Measurements from ENCODE around the gene ERLEC1. TPM values are rescaled to one million over a fixed set of nuclear protein-coding genes. Genes with fewer than 3 reads are reported as not detected.

ERLEC1 gene
- total RNA-seq, 2 donors from 2014 or later = 70.3 to 73.2 TPM

Small RNAs within 50 kb of the gene (microRNA-seq; reads per million reads assigned to microRNA genes)
- gene MIR3682 = 0.34 reads per million

Small RNAs within 50 kb of the gene (small RNA-seq; reads per million reads assigned to genes)
- gene MIR3682 = 0 reads per million in 2 donors

Other genes starting within 250 kb of the ERLEC1 start
- gene CHAC2, start 19.2 kb upstream of the ERLEC1 start, total RNA-seq = 1 to 10 TPM; 1.4 to 3.0 TPM
- gene ASB3, start 91 bp upstream of the ERLEC1 start, total RNA-seq = 10 to 100 TPM; 14.3 to 23.6 TPM
- gene GPR75, start 72.9 kb downstream of the ERLEC1 start, total RNA-seq = 1 to 10 TPM; 6.1 to 8.3 TPM
- 10 to 100 TPM; 37.0 to 65.7 TPM for gene PSME4, start 183.9 kb downstream of the ERLEC1 start, total RNA-seq

Data from prostate gland (tissue), 2 donors.